Activated CD4-positive, alpha-beta T cell treated with anti-CD3 and anti-CD28 coated beads, Interleukin-2, amount 50 U/mL, for 1 hour (primary cell): ENCODE data around the gene GNL1.

Experiments
- DNase-seq: peaks from one replicate; pipeline ENCODE4 v3.0.0-alpha.2; 2020

GNL1 gene

GRCh38 chr6:30568245-30568644, 12.0 kb upstream of the GNL1 start:
- no peak for DNase-seq

- no peak for DNase-seq
These were observed 9.5 kb upstream of the GNL1 start for GRCh38 chr6:30565772-30566171.

GRCh38 chr6:30564114-30564513, 7.8 kb upstream of the GNL1 start:
- DNase-seq: no peak

- DNase-seq: no peak
These were observed 6.5 kb upstream of the GNL1 start for GRCh38 chr6:30562470-30563425.

- no peak for DNase-seq
These were observed 4.6 kb upstream of the GNL1 start for GRCh38 chr6:30560930-30561329.

GRCh38 chr6:30557683-30557981, 1.3 kb upstream of the GNL1 start:
- DNase-seq: peak; percentile 50

GRCh38 chr6:30556906-30557682, 805 bp upstream of the GNL1 start, which contains the start of gene PRR3:
TSS of gene PRR3 (plus strand) at chr6:30557295. CDS start at chr6:30557345, 50 bp downstream.
- DNase-seq: peak; percentile 78

GRCh38 chr6:30555816-30556065, 548 bp downstream of the GNL1 start:
- no peak for DNase-seq

- DNase-seq: no peak
These were observed 1.1 kb downstream of the GNL1 start for GRCh38 chr6:30554962-30555815.

GRCh38 chr6:30554404-30554803, 1.9 kb downstream of the GNL1 start:
- DNase-seq: no peak

- DNase-seq: no peak
These were observed 7.9 kb downstream of the GNL1 start for GRCh38 chr6:30548375-30548774.

GRCh38 chr6:30547454-30547853, 8.8 kb downstream of the GNL1 start:
- no peak for DNase-seq

GRCh38 chr6:30544666-30545272, 11.5 kb downstream of the GNL1 start:
- DNase-seq: no peak

- DNase-seq: peak; percentile 31
These were observed 12.5 kb downstream of the GNL1 start for GRCh38 chr6:30543821-30544220.

- DNase-seq: no peak
These were observed 13.4 kb downstream of the GNL1 start for GRCh38 chr6:30542915-30543314.

GRCh38 chr6:30542404-30542725, 13.9 kb downstream of the GNL1 start:
- peak; percentile 19 for DNase-seq

- DNase-seq: peak; percentile 78
These were observed 14.5 kb downstream of the GNL1 start for GRCh38 chr6:30541515-30542403.

GRCh38 chr6:30537931-30538330, 18.4 kb downstream of the GNL1 start:
- DNase-seq: no peak

GRCh38 chr6:30533460-30534294, 22.6 kb downstream of the GNL1 start:
- DNase-seq: no peak

- DNase-seq: no peak
These were observed 26.3 kb downstream of the GNL1 start for GRCh38 chr6:30530014-30530413.

- DNase-seq: peak; percentile 26
These were observed 26.9 kb downstream of the GNL1 start for GRCh38 chr6:30529349-30529875.
